Activated B cell treated with CpG ODN at 0.5 μM for 24 hours (primary cell): ENCODE results near the gene RPL9. TPM values are rescaled to one million over a fixed set of nuclear protein-coding genes. Genes with fewer than 3 reads are reported as not detected.
A peak's percentile ranks its signal among the peaks of the same experiment; 100 is the strongest.

Experiments
- ATAC-seq: fragments of 200-7000 bp; cut with Tn5 transposase; one replicate; pipeline ENCODE4 v1.10.0; 2021; ENCODE audit warnings: low read depth, mild to moderate bottlenecking, moderate library complexity
- CTCF ChIA-PET: fragments of 350-600 bp; sonication (Branson Sonifier 250); formaldehyde crosslinking; loops from one replicate; lab custom pipeline; 2021; ENCODE audit warnings: antibody characterized with exemption; lab: Charles Lee
- POLR2A ChIA-PET: fragments of 350-600 bp; sonication (Branson Sonifier 250); formaldehyde crosslinking; loops from one replicate; lab custom pipeline; 2021; ENCODE audit warnings: antibody characterized with exemption; lab: Charles Lee
- DNase-seq: peaks from one replicate; pipeline ENCODE4 v3.0.0; 2022
- H3K27ac Mint-ChIP-seq: one replicate; pipeline ENCODE4 v1.8.0; 2020; ENCODE audit warnings: mixed read lengths
- H3K27me3 Mint-ChIP-seq: one replicate; pipeline ENCODE4 v1.8.0; 2021; ENCODE audit warnings: mixed read lengths
- H3K36me3 Mint-ChIP-seq: one replicate; pipeline ENCODE4 v1.8.0; 2021; ENCODE audit warnings: low read depth, mixed read lengths
- H3K4me1 Mint-ChIP-seq: one replicate; pipeline ENCODE4 v1.8.0; 2021; ENCODE audit warnings: mixed read lengths
- H3K4me3 Mint-ChIP-seq: one replicate; pipeline ENCODE4 v1.8.0; 2020; ENCODE audit warnings: mild to moderate bottlenecking, mixed read lengths
- H3K9me3 Mint-ChIP-seq: one replicate; pipeline ENCODE4 v1.8.0; 2020; ENCODE audit warnings: mixed read lengths
- CTCF ChIP-seq: fragments of 200-600 bp; IDR thresholded peaks from one replicate; pipeline ENCODE4 v1.8.0; 2022; ENCODE audit warnings: antibody characterized with exemption, mild to moderate bottlenecking
- intact Hi-C: fragments of 100-400 bp; cut with micrococcal nuclease; formaldehyde crosslinking; loops from one replicate; pipeline ENCODE4 v1.15.1; 2024
- total RNA-seq: library from RNA; stranded (reverse); gene quantifications from 2 replicates; pipeline ENCODE4 v1.2.3, GENCODE V29; 2022

RPL9 gene
- total RNA-seq, 1 donor from 2014 or later: 2,632 TPM

- no peak for ATAC-seq
- intact Hi-C loops: loop anchor here (10.0 kb wide), 2 partner anchors 787 to 853 kb away; partner anchors contain the start of gene KLF3
- DNase-seq: no peak
- H3K4me1 Mint-ChIP-seq: peaks cover 28% of the 10 kb centered on the region
- POLR2A ChIA-PET: interaction anchor here (0.5 kb wide), 1 partner anchor 437 kb away, joined by 9 read pairs; no protein-coding TSS in a partner anchor
- no peak overlapping the region for H3K4me3 Mint-ChIP-seq
- H3K36me3 Mint-ChIP-seq: peaks cover 66% of the 10 kb centered on the region
- H3K27me3 Mint-ChIP-seq: no peaks in the 10 kb centered on the region
- no peak overlapping the region for H3K27ac Mint-ChIP-seq
- no peaks in the 10 kb centered on the region for H3K9me3 Mint-ChIP-seq
- CTCF ChIA-PET: interaction anchor here (0.9 kb wide), 1 partner anchor 692 kb away, joined by 3 read pairs; no protein-coding TSS in a partner anchor
- no peak for TF ChIP-seq CTCF
Observed at GRCh38 chr4:39451423-39452023, 7.2 kb downstream of the RPL9 start.

- ATAC-seq: no peak
- Mint-ChIP-seq H3K4me3 (no peak overlapping the region), H3K27ac (no peak overlapping the region), H3K36me3 (peaks cover 57% of the 10 kb centered on the region), H3K9me3 (no peaks in the 10 kb centered on the region), H3K4me1 (peaks cover 29% of the 10 kb centered on the region), H3K27me3 (no peaks in the 10 kb centered on the region)
- intact Hi-C loops: loop anchor here (10.0 kb wide), 2 partner anchors 786 to 854 kb away; partner anchors contain the start of gene KLF3
- POLR2A ChIA-PET: interaction anchor here (0.6 to 0.7 kb wide), 2 partner anchors 1294 to 1458 kb away, joined by 4 to 7 read pairs; no protein-coding TSS in a partner anchor
- CTCF ChIA-PET: interaction anchor here (1.4 kb wide), 1 partner anchor 19 kb away, joined by 3 read pairs; no protein-coding TSS in a partner anchor
- no peak for TF ChIP-seq CTCF
- DNase-seq: no peak
Observed at GRCh38 chr4:39450618-39451017, 8.1 kb downstream of the RPL9 start.

GRCh38 chr4:39446842-39447573 is 11.7 kb downstream of the RPL9 start:
- CTCF ChIA-PET: interaction anchor here (0.8 to 2.8 kb wide), 4 partner anchors 9 to 80 kb away, joined by 3 to 9 read pairs (median 4); partner anchors contain the start of genes LIAS and RPL9

GRCh38 chr4:39446483-39446841 is 12.3 kb downstream of the RPL9 start:
- ATAC-seq (no peak), DNase-seq (no peak)
- Mint-ChIP-seq H3K36me3 (peaks cover 17% of the 10 kb centered on the region), H3K27me3 (no peaks in the 10 kb centered on the region), H3K4me1 (peaks cover 27% of the 10 kb centered on the region), H3K9me3 (no peaks in the 10 kb centered on the region), H3K4me3 (peak overlapping the region; percentile 83), H3K27ac (peak overlapping the region; percentile 90)
- TF ChIP-seq CTCF: no peak
- intact Hi-C loops: loop anchor here (2.0 to 5.0 kb wide), 4 partner anchors 80 to 686 kb away; partner anchors contain the start of genes RFC1 and WDR19
- CTCF ChIA-PET: interaction anchor here (0.8 to 2.8 kb wide), 4 partner anchors 10 to 80 kb away, joined by 3 to 9 read pairs (median 4); partner anchors contain the start of genes LIAS and RPL9
- POLR2A ChIA-PET: interaction anchor here (0.6 to 3.7 kb wide), 12 partner anchors 8 to 682 kb away, joined by 3 to 94 read pairs (median 5); partner anchors contain the start of genes LIAS, RFC1, RPL9 and SMIM14

More at GRCh38 chr4:39446842-39447573, 11.7 kb downstream of the RPL9 start:
- Mint-ChIP-seq H3K27ac (peak overlapping the region; percentile 90), H3K27me3 (no peaks in the 10 kb centered on the region), H3K4me1 (peaks cover 27% of the 10 kb centered on the region), H3K36me3 (peaks cover 23% of the 10 kb centered on the region), H3K9me3 (no peaks in the 10 kb centered on the region), H3K4me3 (peak overlapping the region; percentile 83)
- ATAC-seq (peak; percentile 94), DNase-seq (peak; percentile 80)
- POLR2A ChIA-PET: interaction anchor here (0.6 to 3.7 kb wide), 13 partner anchors 8 to 683 kb away, joined by 3 to 94 read pairs (median 5); partner anchors contain the start of genes LIAS, RFC1, RPL9 and SMIM14
- TF ChIP-seq CTCF: no peak
- intact Hi-C loops: loop anchor here (1.0 to 5.0 kb wide), 6 partner anchors 11 to 686 kb away; partner anchors contain the start of genes RFC1, RPL9 and WDR19
